ENCODE measurements around the gene TYSND1. TPM values are rescaled to one million over a fixed set of nuclear protein-coding genes. Genes with fewer than 3 reads are reported as not detected.

The TYSND1 gene
- total RNA-seq, 2 donors from 2014 or later: 16.2 to 17.6 TPM

DNA sequence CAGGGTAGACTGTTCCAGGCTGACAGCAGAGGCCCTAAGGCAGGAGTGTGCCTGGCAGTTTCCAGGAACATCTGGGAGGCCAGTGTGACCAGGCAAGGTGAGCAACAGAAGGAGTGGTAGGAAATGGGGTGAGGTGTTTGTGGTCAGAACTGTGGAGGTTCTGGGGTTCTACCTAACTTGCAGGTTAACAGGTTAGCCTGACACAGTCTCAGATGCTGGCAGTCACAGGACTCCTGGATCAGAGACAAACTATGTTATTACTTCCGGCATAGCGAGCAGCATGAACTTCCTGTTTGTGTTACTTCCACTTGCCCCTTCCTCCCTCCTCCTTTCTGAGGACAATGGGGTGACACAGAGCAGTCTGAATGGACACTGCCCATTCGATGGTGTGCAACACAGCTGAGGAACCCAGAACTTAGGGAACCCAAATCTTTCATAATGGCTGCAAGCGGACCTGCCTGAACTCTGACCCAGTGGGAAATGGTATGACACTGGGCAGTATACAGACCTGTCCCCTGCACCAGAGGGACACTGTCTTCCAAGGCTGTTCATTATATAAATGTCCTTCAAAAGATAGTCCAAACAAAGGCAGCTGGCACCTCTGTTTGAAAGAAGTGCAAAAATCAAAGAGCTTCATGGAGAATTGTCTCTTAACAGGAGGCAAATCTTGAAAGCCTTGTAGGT lies 27.7 kb upstream of the TYSND1 start:
- ATAC-seq (no peak), DNase-seq (peak in 1 of 4 donors; percentile 39)
- no peaks in the 10 kb centered on the region for H3K36me3 ChIP-seq (replicated peaks in 1 of 2; ENCODE audit: insufficient read depth in 1 of 2, low read depth in 2 of 2)
- WGBS, 2 donors: 37 to 39% methylated on average over 3 to 4 of the region's 4 CpGs
- H3K27me3 ChIP-seq: no peaks in the 10 kb centered on the region
- H3K4me1 ChIP-seq: peaks cover 3% of the 10 kb centered on the region
- no peaks in the 10 kb centered on the region for H3K9me3 ChIP-seq
- intact Hi-C loops (cut with DNase I): no loop called here
- TF ChIP-seq, protein P1, sequence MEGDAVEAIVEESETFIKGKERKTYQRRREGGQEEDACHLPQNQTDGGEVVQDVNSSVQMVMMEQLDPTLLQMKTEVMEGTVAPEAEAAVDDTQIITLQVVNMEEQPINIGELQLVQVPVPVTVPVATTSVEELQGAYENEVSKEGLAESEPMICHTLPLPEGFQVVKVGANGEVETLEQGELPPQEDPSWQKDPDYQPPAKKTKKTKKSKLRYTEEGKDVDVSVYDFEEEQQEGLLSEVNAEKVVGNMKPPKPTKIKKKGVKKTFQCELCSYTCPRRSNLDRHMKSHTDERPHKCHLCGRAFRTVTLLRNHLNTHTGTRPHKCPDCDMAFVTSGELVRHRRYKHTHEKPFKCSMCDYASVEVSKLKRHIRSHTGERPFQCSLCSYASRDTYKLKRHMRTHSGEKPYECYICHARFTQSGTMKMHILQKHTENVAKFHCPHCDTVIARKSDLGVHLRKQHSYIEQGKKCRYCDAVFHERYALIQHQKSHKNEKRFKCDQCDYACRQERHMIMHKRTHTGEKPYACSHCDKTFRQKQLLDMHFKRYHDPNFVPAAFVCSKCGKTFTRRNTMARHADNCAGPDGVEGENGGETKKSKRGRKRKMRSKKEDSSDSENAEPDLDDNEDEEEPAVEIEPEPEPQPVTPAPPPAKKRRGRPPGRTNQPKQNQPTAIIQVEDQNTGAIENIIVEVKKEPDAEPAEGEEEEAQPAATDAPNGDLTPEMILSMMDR (IDR thresholded peaks at IDR 0.05): no peak
- TF ChIP-seq POLR2A (IDR thresholded peaks at IDR 0.05): no peak
- peak overlapping the region in 2 of 4 donors; percentile 36 to 44 for H3K27ac ChIP-seq
- H3K4me3 ChIP-seq: no peak overlapping the region

DNA sequence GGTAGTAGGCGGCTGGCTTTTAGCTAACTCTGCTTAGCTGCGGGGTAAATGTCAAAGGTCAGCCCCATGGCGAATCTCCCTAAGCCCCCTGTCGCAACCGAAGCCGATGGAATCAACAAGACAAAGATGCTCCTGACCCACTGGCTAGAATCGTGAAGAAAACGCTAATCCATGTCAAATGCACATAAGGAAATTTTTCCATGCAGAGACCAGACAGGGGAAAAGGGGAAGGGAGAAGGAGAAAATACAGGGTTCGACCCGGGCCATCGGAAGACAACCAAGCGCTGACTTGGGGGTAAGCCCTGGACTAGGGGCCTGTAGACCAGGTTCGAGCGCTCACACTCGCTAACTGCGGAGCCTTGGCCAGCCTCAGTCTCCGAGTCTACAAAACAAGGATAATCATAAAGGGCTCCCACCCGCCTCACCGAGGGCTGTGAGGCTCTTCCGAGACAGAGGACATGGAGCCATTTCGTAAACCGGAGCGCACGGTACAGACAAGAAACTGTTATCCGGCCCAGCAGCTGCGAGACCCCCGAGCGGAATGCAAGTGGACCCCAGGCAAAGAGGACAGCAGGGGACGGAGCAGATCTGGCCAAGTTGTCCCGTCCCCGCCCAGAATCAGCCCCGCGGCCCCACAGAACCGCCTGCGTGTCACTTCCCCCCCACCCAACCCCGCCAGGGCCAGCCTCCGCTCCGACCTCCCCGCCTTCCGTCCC lies 23.3 kb upstream of the TYSND1 start:
- peak; percentile 40 for ATAC-seq
- peak overlapping the region; percentile 94 for H3K4me3 ChIP-seq
- 0 to 2% methylated on average over 19 to 38 of the region's 40 CpGs for WGBS, 2 donors
- TF ChIP-seq, protein P1 (IDR thresholded peaks at IDR 0.05): no peak
- TF ChIP-seq POLR2A (IDR thresholded peaks at IDR 0.05): no peak
- H3K9me3 ChIP-seq: no peaks in the 10 kb centered on the region
- DNase-seq: no peak
- no peaks in the 10 kb centered on the region for H3K36me3 ChIP-seq (replicated peaks in 1 of 2; ENCODE audit: insufficient read depth in 1 of 2, low read depth in 2 of 2)
- peak overlapping the region; percentile 82 to 95 (median 90) for H3K27ac ChIP-seq
- H3K27me3 ChIP-seq: no peaks in the 10 kb centered on the region
- H3K4me1 ChIP-seq: peaks cover 22% of the 10 kb centered on the region
- intact Hi-C loops (cut with DNase I): no loop called here

DNA sequence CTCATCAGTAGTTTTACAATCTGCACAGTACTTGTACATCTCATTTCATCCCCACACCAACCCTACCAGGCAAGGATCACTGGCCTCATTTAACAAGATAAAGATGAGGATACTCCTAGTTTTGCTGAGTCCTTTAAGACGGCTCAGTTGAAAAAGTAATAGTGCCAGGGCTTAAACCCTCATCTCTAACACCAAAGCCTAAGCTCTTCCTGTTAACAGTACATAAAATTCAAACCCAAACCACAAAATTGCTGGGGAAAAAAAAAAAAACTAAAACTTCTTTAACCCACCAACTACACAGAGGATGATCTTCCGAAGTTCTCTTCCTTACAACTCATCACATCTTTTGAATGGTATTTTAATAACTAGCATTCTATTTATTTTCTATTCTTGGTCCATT lies 22.5 kb upstream of the TYSND1 start:
- Histone ChIP-seq H3K27ac (no peak overlapping the region), H3K27me3 (no peaks in the 10 kb centered on the region), H3K4me1 (peaks cover 24% of the 10 kb centered on the region), H3K9me3 (no peaks in the 10 kb centered on the region), H3K36me3 (replicated peaks in 1 of 2; ENCODE audit: insufficient read depth in 1 of 2, low read depth in 2 of 2) (no peaks in the 10 kb centered on the region), H3K4me3 (peak overlapping the region in 1 of 2 donors; percentile 94)
- ATAC-seq (no peak), DNase-seq (no peak)
- 14 to 27% methylated on average over 2 of the region's 2 CpGs for WGBS, 2 donors
- TF ChIP-seq, protein P1 (IDR thresholded peaks at IDR 0.05): no peak
- TF ChIP-seq POLR2A (IDR thresholded peaks at IDR 0.05): no peak
- intact Hi-C loops (cut with DNase I): no loop called here

DNA sequence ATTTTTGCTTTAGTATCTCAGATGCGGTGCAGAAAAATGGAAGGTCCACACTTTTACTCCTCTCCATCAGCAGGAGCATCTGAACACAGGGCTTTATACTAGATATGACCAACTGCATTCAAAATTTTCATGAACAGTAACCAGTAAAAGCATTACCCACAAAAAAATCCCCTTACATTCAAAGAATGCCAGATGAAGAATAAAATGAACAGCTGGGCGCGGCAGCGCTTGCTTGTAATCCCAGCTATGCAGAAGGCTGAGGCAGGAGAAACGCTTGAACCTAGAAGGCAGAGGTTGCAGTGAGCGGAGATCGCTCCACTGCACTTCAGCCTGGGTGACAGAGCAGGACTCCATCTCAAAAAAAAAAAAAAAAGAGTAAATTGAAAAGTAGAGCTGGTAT lies 20.7 kb upstream of the TYSND1 start:
- WGBS, 2 donors: 87% methylated on average over 7 of the region's 7 CpGs
- TF ChIP-seq POLR2A (IDR thresholded peaks at IDR 0.05): no peak
- TF ChIP-seq, protein P1 (IDR thresholded peaks at IDR 0.05): no peak
- H3K4me3 ChIP-seq: no peak overlapping the region
- H3K9me3 ChIP-seq: no peaks in the 10 kb centered on the region
- no peak overlapping the region for H3K27ac ChIP-seq
- H3K4me1 ChIP-seq: peaks cover 36% of the 10 kb centered on the region
- intact Hi-C loops (cut with DNase I): no loop called here
- no peaks in the 10 kb centered on the region for H3K36me3 ChIP-seq (replicated peaks in 1 of 2; ENCODE audit: insufficient read depth in 1 of 2, low read depth in 2 of 2)
- no peak for ATAC-seq
- no peak for DNase-seq
- H3K27me3 ChIP-seq: no peaks in the 10 kb centered on the region

Measured in body of pancreas (tissue), 4 donors.